ENCODE results near the gene MILR1. TPM values are rescaled to one million over a fixed set of nuclear protein-coding genes. Genes with fewer than 3 reads are reported as not detected.
"Not testable (repeated sequence)": the region's sequence is repeated elsewhere in the genome, so short reads cannot be mapped to it uniquely, and the experiment has no call there.

The MILR1 gene
- total RNA-seq, 6 experiments from 2014 or later: 0.57 to 3.0 (median 1.9) TPM

GRCh38 chr17:64418506-64419339, 30.2 kb upstream of the MILR1 start:
- no peak overlapping the region for H3K4me3 ChIP-seq
- no peaks in the 10 kb centered on the region for H3K27me3 ChIP-seq
- 25% methylated on average over 18 of the region's 19 CpGs for WGBS (ENCODE audit: insufficient coverage, low coverage, low lambda C conversion rate, missing lambda C conversion rate)
- no peaks in the 10 kb centered on the region for H3K36me3 ChIP-seq
- peak; percentile 70 to 84 (median 74) for TF ChIP-seq CTCF (IDR thresholded peaks at IDR 0.05)
- no peak for TF ChIP-seq POLR2A (IDR thresholded peaks at IDR 0.05)
- ATAC-seq: peak; percentile 71 to 85 (median 75)
- H3K4me1 ChIP-seq: no peaks in the 10 kb centered on the region
- no peak overlapping the region for H3K27ac ChIP-seq
- intact Hi-C loops (cut with DNase I): loop anchor here in 1 of 2 donors (5.0 kb wide), 1 partner anchor 111 kb away; no protein-coding TSS in a partner anchor
- no peaks in the 10 kb centered on the region for H3K9me3 ChIP-seq
- DNase-seq: no peak

GRCh38 chr17:64420143-64420670, 28.7 kb upstream of the MILR1 start:
- Histone ChIP-seq H3K4me3 (no peak overlapping the region), H3K27me3 (no peaks in the 10 kb centered on the region), H3K4me1 (no peaks in the 10 kb centered on the region), H3K27ac (no peak overlapping the region), H3K9me3 (no peaks in the 10 kb centered on the region), H3K36me3 (no peaks in the 10 kb centered on the region)
- intact Hi-C loops (cut with DNase I): no loop called here
- ATAC-seq (peak; percentile 87 to 94 (median 89)), DNase-seq (no peak)
- TF ChIP-seq CTCF (IDR thresholded peaks at IDR 0.05): peak; percentile 75 to 79 (median 77)
- TF ChIP-seq POLR2A (IDR thresholded peaks at IDR 0.05): no peak
- 25% methylated on average over 6 of the region's 6 CpGs for WGBS (ENCODE audit: insufficient coverage, low coverage, low lambda C conversion rate, missing lambda C conversion rate)

GRCh38 chr17:64422121-64422520, 26.8 kb upstream of the MILR1 start:
- H3K27ac ChIP-seq; H3K4me3 ChIP-seq; H3K4me1 ChIP-seq; H3K27me3 ChIP-seq; H3K9me3 ChIP-seq; ATAC-seq; H3K36me3 ChIP-seq; DNase-seq; intact Hi-C loops (cut with DNase I): not testable (repeated sequence)
- 64% methylated on average over 4 of the region's 9 CpGs for WGBS (ENCODE audit: insufficient coverage, low coverage, low lambda C conversion rate, missing lambda C conversion rate)

- ATAC-seq (no peak), DNase-seq (no peak)
- Histone ChIP-seq H3K36me3 (no peaks in the 10 kb centered on the region), H3K4me3 (no peak overlapping the region), H3K27ac (no peak overlapping the region), H3K9me3 (no peaks in the 10 kb centered on the region), H3K4me1 (no peaks in the 10 kb centered on the region), H3K27me3 (no peaks in the 10 kb centered on the region)
- intact Hi-C loops (cut with DNase I): no loop called here
- WGBS (ENCODE audit: insufficient coverage, low coverage, low lambda C conversion rate, missing lambda C conversion rate): 79% methylated on average over 3 of the region's 3 CpGs
- TF ChIP-seq CTCF (IDR thresholded peaks at IDR 0.05) (no peak), POLR2A (IDR thresholded peaks at IDR 0.05) (no peak)
These were observed 25.0 kb upstream of the MILR1 start for GRCh38 chr17:64423881-64424280.

- no peaks in the 10 kb centered on the region for H3K9me3 ChIP-seq
- ATAC-seq: no peak
- TF ChIP-seq CTCF (IDR thresholded peaks at IDR 0.05) (no peak), POLR2A (IDR thresholded peaks at IDR 0.05) (no peak)
- 73% methylated on average over 1 of the region's 1 CpG for WGBS (ENCODE audit: insufficient coverage, low coverage, low lambda C conversion rate, missing lambda C conversion rate)
- DNase-seq: no peak
- intact Hi-C loops (cut with DNase I): no loop called here
- no peaks in the 10 kb centered on the region for H3K4me1 ChIP-seq
- H3K4me3 ChIP-seq: no peak overlapping the region
- H3K27me3 ChIP-seq: no peaks in the 10 kb centered on the region
- H3K27ac ChIP-seq: no peak overlapping the region
- H3K36me3 ChIP-seq: no peaks in the 10 kb centered on the region
These were observed 24.5 kb upstream of the MILR1 start for GRCh38 chr17:64424324-64424849.

Measured in right lobe of liver (tissue), 6 donors.